Measurements from ENCODE around the gene NUP54.
A peak's percentile ranks its signal among the peaks of the same experiment; 100 is the strongest.

DNA sequence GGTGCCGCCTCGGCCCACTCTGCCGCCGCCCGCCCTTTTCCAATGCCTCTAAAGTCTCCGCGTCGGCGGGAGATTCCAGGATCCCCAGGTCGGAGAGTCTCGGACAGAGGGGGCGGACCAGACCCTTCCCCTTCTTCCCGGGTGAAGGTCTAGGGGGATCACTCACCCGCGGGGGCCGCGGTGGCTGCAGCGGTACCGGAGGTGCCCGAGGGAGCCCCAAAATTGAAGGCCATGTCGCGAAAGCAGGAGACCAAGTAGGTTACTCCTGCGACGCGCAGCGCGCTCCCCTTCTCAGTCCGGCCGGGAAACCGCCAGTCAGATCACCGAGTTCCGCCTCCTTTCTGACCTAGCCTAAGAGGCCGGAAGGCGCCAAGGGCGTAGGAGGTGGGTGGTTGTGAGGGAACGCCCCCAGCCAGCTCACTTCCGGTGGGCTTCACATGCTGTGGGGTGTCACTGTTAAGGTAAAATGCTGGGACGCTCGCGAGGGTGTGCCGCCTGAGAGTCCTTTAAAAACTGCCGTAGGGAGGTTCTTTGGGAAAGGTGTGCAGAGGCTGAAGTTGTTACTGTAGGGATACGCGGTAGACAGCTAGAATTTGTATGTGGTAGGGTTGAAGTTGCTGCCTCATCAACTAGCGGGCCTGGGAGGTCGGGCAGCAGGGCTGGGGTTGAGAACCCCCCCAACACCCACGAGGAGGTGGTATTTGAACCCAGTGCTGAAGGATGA is at the start of gene NUP54:
- TF ChIP-seq, protein P1, sequence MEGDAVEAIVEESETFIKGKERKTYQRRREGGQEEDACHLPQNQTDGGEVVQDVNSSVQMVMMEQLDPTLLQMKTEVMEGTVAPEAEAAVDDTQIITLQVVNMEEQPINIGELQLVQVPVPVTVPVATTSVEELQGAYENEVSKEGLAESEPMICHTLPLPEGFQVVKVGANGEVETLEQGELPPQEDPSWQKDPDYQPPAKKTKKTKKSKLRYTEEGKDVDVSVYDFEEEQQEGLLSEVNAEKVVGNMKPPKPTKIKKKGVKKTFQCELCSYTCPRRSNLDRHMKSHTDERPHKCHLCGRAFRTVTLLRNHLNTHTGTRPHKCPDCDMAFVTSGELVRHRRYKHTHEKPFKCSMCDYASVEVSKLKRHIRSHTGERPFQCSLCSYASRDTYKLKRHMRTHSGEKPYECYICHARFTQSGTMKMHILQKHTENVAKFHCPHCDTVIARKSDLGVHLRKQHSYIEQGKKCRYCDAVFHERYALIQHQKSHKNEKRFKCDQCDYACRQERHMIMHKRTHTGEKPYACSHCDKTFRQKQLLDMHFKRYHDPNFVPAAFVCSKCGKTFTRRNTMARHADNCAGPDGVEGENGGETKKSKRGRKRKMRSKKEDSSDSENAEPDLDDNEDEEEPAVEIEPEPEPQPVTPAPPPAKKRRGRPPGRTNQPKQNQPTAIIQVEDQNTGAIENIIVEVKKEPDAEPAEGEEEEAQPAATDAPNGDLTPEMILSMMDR (IDR thresholded peaks at IDR 0.05), result peak in 1 of 6 experiments; percentile 6
- TF ChIP-seq POLR2A (IDR thresholded peaks at IDR 0.05) (peak; percentile 6 to 84 (median 66)), POLR2AphosphoS5 (IDR thresholded peaks at IDR 0.05) (peak; percentile 87 to 96), EP300 (IDR thresholded peaks at IDR 0.05) (peak in 1 of 4 donors; percentile 54)
